GM19193 (cell line): ENCODE results near the gene NFIA.

Experiments
- POLR2A ChIP-seq: IDR thresholded peaks from 4 replicates; pipeline ENCODE4 v1.6.1; 2011; ENCODE audit not compliant: insufficient read depth, insufficient read length; ENCODE audit errors: extremely low read depth

The NFIA gene

DNA sequence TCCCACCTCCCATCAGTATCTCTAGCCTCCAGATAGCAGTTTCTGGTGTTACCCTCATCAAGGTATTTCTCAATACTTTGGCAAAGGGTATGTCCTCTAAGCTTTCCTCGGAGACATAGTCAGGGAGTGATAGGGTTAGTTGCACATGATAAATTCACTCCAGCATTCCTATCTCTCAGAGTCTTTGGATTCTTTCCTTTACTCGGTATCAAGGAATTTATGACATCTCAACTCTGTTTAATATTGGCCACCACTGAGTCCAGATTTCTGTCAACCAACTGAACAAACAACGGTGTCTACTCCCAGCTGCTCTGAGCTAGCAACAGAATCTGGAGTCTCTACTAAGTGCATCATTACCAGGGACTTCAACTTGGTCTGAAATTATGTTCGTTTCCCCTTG lies 409.1 kb downstream of the NFIA start:
- TF ChIP-seq POLR2A = no peak

GRCh38 chr1:61494000-61494399 lies 411.6 kb downstream of the NFIA start:
- TF ChIP-seq POLR2A = no peak

GRCh38 chr1:61496501-61496900 lies 414.1 kb downstream of the NFIA start:
- no peak for TF ChIP-seq POLR2A

GRCh38 chr1:61497013-61497412 lies 414.7 kb downstream of the NFIA start:
- TF ChIP-seq POLR2A = no peak

DNA sequence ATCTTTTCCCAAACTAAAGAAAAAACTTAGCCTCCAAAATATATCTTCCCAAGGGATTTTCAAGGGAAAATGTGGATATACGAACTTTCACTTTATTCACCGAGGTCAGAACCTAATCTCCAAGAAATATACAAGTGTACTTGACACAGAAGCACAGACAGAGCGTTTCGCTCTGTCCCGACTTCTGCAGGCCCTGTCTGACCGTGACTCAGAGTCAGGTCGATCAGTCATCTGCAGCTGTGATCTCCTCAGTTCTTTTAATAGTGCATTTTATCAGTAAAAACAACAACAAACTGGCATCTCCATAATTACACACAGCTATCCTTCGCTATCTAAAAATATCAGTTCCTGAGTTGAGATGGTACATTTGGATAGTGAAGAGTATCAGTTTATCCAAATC lies 416.0 kb downstream of the NFIA start:
- TF ChIP-seq POLR2A = no peak

DNA sequence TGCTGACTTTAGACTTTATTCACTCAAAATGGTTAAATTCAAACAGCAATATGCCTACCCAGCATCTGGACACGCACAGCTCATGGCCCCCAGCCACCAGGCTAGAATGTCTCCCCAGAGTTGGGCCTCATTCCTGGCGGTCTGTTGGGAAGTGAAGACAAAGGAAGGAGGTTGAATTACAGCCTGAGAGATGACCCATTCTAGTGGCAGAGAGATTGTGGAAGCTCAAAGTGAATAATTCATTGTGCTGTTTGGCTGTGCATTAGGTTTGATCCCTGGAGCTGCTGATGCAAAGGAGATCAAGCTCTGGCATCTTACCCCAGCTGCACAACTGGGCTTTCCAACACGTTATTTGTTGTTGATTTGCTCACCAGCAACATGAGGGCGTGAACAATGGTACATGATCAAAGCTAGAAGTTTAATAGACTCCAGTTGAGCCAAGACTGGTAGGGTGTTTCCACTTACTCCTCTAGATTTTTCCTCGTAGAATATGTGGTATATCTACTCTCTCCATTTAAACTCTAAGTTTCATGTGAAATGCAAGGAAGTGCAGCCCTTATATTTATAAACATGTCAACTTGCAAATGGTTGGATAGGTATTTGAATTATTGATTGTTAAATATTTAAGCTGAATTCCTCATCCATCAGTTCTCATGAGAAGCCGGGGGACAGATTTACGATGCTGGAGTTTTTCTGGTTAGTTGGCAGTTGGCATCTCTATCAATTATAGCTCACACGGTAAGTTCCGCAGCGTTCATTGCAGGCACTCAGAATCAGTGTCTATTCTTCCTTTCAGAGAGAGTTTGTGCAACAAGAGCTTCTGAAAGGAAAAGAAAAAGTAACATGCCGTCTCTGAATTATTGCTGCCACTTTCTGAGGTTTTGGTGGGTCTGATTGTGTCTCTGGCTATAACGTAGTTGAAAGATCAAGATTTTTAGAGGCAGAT lies 419.9 kb downstream of the NFIA start:
- no peak for TF ChIP-seq POLR2A

DNA sequence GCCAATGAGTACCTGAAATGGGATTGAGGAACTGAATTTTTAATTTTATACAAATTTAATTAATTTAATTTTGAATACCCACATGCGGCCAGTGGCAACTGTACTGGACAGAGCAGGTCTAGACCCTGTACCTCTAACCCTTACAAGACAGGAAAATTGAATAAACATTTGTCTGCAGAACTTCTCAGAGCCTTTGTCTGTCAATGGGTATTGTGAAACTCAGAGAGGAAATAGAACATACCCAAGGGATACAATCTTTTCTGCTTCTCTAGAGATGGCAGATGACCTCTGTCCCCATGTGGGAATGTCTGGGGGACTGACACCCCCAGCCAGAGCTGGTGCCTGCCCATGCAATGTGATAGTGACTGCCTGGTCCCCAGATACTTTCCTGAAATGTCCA lies 421.9 kb downstream of the NFIA start:
- no peak for TF ChIP-seq POLR2A

DNA sequence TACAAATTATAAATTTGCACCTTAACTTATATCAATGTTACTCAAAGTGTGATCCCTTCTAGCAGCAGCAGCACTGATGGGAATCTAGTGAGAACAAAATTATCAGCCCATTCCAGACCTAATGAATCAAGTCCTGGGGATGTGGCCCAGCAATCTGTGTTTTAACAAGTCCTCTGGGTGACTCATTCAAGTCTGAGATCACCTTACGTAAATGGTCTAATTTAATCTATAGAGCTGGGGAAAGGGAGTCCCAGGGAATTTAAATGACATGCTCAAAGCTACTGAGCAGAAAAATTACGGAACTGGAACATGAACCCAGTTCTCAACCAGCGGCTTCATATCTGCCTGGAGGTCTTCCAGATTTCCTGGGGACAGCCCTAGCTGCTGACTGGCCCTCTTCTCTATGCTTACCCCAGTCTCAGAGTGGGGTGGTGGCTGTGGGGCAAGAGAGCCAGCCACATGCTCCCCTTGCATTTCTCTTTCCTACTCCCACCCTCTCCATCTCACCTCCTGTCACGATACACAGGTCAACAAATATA lies 422.6 kb downstream of the NFIA start:
- no peak for TF ChIP-seq POLR2A

DNA sequence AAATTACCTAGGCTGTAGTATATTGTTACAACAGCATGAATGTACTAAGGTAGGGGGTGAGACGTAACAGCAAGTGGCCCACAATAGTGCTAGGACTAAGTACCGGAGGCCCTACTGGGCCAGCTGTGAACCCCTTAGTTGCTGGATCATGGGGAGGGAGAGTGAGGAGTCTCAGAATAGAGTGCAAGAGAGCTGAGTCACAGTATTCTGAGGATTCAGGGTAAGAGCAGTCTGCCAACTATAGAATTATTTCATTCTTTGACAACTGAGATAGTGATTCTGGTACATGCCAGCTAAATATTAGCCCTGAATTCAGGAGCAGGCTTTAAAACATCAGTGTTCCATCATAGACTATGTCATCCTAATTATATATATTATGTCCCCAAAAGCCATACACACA lies 423.9 kb downstream of the NFIA start:
- TF ChIP-seq POLR2A = no peak

DNA sequence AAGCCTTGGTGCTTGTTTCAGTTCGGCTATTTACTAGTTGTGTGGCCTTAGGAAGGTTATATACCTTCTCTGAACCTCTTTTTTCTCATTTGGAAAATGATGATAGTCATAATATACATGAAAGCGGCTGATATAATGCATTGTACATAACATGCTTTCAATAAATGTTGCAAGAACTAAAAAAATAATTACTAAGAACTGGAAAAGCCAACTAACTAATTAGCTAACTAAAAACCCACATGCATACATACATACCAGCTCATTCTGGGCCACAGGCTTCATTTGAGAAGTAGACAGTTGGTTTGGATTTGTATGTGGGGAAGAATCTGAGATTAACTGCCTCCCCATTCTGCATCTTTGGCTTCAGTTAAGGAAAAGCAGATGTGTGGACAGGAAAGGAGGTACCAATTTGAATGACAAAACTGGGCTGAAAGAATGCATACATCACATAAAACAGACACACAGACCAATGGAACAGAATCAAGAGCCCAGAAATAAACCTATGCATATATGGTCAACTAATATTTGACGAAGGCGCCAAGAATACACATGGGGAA lies 424.7 kb downstream of the NFIA start:
- no peak for TF ChIP-seq POLR2A
